ENCODE results near the gene COMMD1. TPM values are rescaled to one million over a fixed set of nuclear protein-coding genes. Genes with fewer than 3 reads are reported as not detected.
"Not testable (repeated sequence)": the region's sequence is repeated elsewhere in the genome, so short reads cannot be mapped to it uniquely, and the experiment has no call there.

COMMD1 gene
- 73.2 TPM for polyA plus RNA-seq (2013, experiment 1 of 2; ENCODE audit: insufficient read length)
- 77.1 TPM for polyA plus RNA-seq (2013, experiment 2 of 2; ENCODE audit: insufficient read length)

- peak; percentile 70 for DNase-seq
Measured at GRCh38 chr2:61905372-61906185, at the start of gene COMMD1. Gene COMMD1 (plus strand): TSS chr2:61905674. CDS start chr2:61905679, 5 bp downstream.

GRCh38 chr2:61857224-61857623 lies 48.2 kb upstream of the COMMD1 start:
- DNase-seq = no peak

- no peak for DNase-seq
Measured at GRCh38 chr2:61862085-61862484, 43.4 kb upstream of the COMMD1 start.

- DNase-seq = not testable (repeated sequence)
Measured at GRCh38 chr2:61866482-61867089, 38.9 kb upstream of the COMMD1 start.

- DNase-seq = no peak
Measured at GRCh38 chr2:61876400-61876799, 29.1 kb upstream of the COMMD1 start.

GRCh38 chr2:61877571-61878245 lies 27.8 kb upstream of the COMMD1 start:
- DNase-seq = no peak

GRCh38 chr2:61878761-61879160 lies 26.7 kb upstream of the COMMD1 start:
- no peak for DNase-seq

GRCh38 chr2:61879351-61879750 lies 26.1 kb upstream of the COMMD1 start:
- not testable (repeated sequence) for DNase-seq

GRCh38 chr2:61882850-61883249 lies 22.6 kb upstream of the COMMD1 start:
- DNase-seq = no peak

- no peak for DNase-seq
Measured at GRCh38 chr2:61885896-61886603, 19.4 kb upstream of the COMMD1 start.

GRCh38 chr2:61887717-61888266 lies 17.7 kb upstream of the COMMD1 start:
- peak; percentile 40 for DNase-seq

GRCh38 chr2:61888267-61889055 lies 17.0 kb upstream of the COMMD1 start, which contains the start of gene CCT4:
Gene CCT4 (minus strand): TSS chr2:61888656. CDS start chr2:61888507, 149 bp downstream.
- DNase-seq = peak; percentile 87

GRCh38 chr2:61898810-61899209 lies 6.7 kb upstream of the COMMD1 start:
- no peak for DNase-seq

GRCh38 chr2:61900281-61900680 lies 5.2 kb upstream of the COMMD1 start:
- DNase-seq = no peak

GRCh38 chr2:61906186-61906470 lies 654 bp downstream of the COMMD1 start:
- no peak for DNase-seq

GRCh38 chr2:61909116-61909515 lies 3.6 kb downstream of the COMMD1 start:
- DNase-seq = no peak

- DNase-seq = no peak
Measured at GRCh38 chr2:61910603-61911002, 5.1 kb downstream of the COMMD1 start.

GRCh38 chr2:61911510-61911909 lies 6.0 kb downstream of the COMMD1 start:
- DNase-seq = no peak

- not testable (repeated sequence) for DNase-seq
Measured at GRCh38 chr2:61914794-61915193, 9.3 kb downstream of the COMMD1 start.

GRCh38 chr2:61920548-61920947 lies 15.1 kb downstream of the COMMD1 start:
- no peak for DNase-seq

GRCh38 chr2:61922714-61923113 lies 17.2 kb downstream of the COMMD1 start:
- DNase-seq = no peak
